Measurements from ENCODE around the gene CDH4. TPM values are rescaled to one million over a fixed set of nuclear protein-coding genes. Genes with fewer than 3 reads are reported as not detected.

The CDH4 gene
- total RNA-seq, 4 donors from 2014 or later, result under 0.01 to 0.56 (median 0.19) TPM; not detected in 1

DNA sequence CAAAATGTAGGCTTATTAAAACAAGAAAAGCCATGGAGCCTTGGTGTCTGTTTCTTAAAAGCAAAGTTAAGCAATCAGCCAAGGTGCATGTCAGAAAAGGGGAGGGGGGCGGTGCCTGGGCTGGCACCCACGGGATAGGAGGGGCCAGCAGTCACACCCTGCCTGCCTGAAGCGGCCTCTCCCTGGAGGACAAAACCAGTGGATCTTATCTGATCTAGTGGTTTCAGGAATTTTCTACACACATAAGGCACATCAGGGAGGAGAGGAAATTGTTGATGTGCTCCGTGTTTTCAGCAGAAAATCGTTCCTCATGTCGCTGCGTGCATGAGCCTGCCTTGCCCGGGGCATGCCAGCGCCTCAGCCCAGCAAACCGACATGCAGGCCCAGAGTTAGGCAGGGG lies 537.3 kb downstream of the CDH4 start:
- TF ChIP-seq, protein P1, sequence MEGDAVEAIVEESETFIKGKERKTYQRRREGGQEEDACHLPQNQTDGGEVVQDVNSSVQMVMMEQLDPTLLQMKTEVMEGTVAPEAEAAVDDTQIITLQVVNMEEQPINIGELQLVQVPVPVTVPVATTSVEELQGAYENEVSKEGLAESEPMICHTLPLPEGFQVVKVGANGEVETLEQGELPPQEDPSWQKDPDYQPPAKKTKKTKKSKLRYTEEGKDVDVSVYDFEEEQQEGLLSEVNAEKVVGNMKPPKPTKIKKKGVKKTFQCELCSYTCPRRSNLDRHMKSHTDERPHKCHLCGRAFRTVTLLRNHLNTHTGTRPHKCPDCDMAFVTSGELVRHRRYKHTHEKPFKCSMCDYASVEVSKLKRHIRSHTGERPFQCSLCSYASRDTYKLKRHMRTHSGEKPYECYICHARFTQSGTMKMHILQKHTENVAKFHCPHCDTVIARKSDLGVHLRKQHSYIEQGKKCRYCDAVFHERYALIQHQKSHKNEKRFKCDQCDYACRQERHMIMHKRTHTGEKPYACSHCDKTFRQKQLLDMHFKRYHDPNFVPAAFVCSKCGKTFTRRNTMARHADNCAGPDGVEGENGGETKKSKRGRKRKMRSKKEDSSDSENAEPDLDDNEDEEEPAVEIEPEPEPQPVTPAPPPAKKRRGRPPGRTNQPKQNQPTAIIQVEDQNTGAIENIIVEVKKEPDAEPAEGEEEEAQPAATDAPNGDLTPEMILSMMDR (IDR thresholded peaks at IDR 0.05), result no peak
- ATAC-seq (ENCODE audit: low FRiP score), result no peak
- DNase-seq (ENCODE audit: low spot score), result no peak

DNA sequence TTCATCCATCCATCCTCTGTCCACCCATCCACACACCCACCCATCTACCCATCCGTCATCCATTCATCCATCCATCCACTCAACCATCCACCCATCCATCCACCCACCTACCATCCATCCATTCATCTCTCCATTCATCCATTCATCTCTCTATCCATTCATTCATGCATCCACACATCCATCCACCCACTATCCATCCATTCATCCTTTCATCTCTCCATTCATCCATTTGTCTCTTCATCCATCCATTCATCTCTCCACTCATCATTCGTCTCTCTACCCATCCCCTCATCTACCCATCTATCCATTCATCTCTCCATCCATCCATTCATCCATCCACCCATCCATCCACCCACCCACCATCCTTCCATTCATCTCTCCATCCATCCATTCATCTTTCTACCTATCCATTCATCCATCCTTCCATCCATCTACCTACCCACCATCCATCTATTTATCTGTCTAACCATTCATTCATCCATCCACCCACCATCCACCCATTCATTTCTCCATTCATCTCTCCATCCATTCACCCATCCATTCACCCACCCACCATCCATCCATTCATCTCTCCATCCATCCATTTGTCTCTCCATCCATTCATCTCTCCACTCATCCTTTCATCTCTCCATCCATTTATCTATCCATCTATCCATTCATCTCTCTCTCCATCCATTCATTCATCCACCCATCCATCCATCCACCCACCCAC lies 538.2 kb downstream of the CDH4 start:
- no peak for ATAC-seq (ENCODE audit: low FRiP score)
- DNase-seq (ENCODE audit: low spot score), result no peak
- TF ChIP-seq, protein P1 (IDR thresholded peaks at IDR 0.05), result no peak

DNA sequence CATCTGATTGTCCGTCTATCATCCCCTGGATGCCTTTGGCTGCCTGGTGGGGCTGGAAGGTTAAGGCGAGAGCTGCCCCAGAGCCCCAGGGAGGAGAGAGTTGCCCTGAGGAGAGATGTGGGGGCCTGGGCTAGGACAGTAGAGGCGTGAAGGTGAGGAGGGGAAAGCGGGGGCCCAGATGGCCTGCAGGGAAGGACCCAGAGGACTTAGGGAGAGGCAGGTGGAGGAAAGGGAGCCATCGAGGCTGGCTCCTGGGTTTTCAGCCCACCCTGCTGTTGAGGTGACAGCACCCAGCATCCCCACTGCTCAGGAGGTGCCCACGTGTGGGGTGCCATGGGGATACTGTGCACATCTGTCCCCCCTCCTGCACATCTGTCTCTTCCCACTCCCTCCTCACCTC lies 539.9 kb downstream of the CDH4 start:
- TF ChIP-seq, protein P1 (IDR thresholded peaks at IDR 0.05), result no peak
- no peak for ATAC-seq (ENCODE audit: low FRiP score)
- no peak for DNase-seq (ENCODE audit: low spot score)

DNA sequence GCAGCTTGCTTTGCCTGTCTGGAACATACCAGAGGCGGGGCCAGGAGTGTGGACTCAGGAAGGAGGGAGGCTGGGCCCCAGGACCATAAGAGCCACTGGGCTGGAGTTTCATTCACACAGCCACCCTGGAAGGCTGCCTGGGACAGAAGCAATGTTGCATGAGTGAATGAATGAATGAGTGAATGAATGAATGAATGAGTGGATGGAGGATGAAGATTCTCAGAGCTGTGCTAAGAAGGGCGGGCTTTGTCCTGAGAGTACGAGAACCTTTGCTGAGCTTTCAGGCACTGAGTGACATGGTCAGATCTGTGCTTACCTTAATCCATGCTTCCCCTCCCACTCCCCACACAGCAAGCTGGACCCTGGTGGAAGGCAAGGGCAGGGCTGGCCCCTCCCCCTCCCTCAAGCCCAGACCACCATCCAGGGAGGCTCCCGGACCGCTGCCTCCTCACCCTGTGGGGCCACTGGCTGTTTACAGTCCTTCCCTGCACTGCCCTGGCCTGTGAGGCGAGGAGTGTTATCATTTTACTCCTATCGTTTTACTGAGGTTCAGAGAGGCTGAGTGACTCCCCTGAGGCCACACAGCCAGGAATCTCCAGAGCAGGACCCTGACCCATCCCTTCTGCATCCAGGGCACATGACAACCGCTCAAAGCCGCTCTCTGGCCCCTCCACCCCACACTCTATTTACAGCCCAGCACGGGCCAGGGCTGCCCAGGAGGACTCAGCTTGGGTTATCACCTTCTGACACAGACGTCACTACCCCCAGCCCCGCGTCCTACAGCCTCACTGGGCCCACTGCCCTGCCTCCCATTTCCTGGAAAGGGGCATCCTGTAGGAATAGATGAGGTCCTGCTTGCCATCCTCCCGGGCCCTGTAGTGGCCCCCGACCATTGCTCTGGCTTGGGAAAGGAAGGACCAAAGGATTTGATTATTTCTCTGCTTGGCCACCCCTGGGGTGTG lies 543.9 kb downstream of the CDH4 start:
- TF ChIP-seq, protein P1 (IDR thresholded peaks at IDR 0.05), result no peak
- ATAC-seq (ENCODE audit: low FRiP score) (no peak), DNase-seq (ENCODE audit: low spot score) (no peak)

DNA sequence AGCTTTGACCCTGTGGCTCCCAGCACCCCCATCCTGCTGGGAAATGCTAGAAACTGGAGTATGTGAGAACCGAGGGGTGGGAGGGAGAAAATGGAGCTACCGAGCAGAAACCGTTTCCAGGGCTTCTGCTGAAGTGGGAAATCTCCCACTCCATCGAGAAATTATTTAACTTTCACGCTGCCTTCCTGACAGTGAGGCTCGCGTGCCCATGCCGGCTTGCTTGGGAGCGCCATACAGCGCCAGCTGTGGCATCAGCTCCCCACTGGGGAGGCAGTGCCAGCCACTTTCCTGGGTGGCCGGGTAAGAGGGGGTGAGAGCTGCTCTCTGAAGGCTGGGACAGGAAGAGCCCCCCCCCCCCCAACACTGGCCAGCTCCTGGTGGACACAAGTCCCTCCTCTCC lies 544.7 kb downstream of the CDH4 start:
- no peak for DNase-seq (ENCODE audit: low spot score)
- ATAC-seq (ENCODE audit: low FRiP score), result no peak
- TF ChIP-seq, protein P1 (IDR thresholded peaks at IDR 0.05), result no peak

DNA sequence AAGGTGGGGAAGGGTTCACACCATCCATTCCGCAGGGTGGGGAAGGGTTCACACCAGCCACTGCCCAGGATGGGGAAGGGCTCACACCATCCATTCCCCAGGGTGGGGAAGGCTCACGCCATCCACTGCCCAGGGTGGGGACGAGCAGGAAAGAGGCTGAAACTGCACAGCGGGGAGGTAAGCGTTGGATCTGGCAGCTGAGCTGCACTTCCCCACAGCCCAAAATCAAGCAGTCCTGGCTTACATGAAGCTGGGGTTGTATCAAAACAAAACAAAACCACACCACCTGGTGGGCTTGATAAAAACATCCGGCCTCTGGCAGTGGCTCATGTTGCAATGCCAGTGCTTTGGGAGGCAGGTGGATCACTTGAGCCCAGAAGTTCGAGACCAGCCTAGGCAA lies 545.1 kb downstream of the CDH4 start:
- TF ChIP-seq, protein P1 (IDR thresholded peaks at IDR 0.05), result no peak
- ATAC-seq (ENCODE audit: low FRiP score), result no peak
- DNase-seq (ENCODE audit: low spot score), result no peak
